ENCODE measurements around the gene FASTKD1. TPM values are rescaled to one million over a fixed set of nuclear protein-coding genes. Genes with fewer than 3 reads are reported as not detected.
"Not testable (repeated sequence)": the region's sequence is repeated elsewhere in the genome, so short reads cannot be mapped to it uniquely, and the experiment has no call there.

Gene FASTKD1
- total RNA-seq, 4 donors from 2014 or later = 8.2 to 22.4 (median 16.1) TPM

DNA sequence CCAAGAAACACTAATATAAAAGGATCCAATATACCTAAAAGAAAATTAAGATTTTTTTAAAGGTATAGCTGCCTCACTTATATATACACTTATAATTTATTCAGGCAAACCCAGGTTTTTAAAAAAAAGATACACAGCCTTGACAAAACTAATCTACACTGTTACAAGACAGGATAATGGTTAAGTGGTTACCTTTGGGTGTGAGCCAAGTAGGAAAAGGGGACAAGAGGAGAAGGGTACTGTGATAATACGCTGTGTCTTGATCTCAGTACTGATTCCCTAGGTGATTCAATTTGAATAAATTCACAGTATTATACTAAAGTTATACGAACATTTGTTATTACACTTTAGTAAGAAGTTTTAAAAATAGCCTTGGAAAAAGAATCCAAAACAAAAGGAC is 33.5 kb downstream of the FASTKD1 start:
- 93% methylated on average over 2 of the region's 2 CpGs for WGBS
- H3K27ac ChIP-seq = no peak overlapping the region
- H3K4me3 ChIP-seq = no peak overlapping the region
- H3K27me3 ChIP-seq = no peaks in the 10 kb centered on the region
- H3K4me1 ChIP-seq = no peaks in the 10 kb centered on the region
- H3K36me3 ChIP-seq = peaks cover 20% of the 10 kb centered on the region
- TF ChIP-seq EP300 (IDR thresholded peaks at IDR 0.05) (no peak), POLR2AphosphoS5 (IDR thresholded peaks at IDR 0.05) (no peak), POLR2A (IDR thresholded peaks at IDR 0.05) (no peak)
- TF ChIP-seq, protein P1, sequence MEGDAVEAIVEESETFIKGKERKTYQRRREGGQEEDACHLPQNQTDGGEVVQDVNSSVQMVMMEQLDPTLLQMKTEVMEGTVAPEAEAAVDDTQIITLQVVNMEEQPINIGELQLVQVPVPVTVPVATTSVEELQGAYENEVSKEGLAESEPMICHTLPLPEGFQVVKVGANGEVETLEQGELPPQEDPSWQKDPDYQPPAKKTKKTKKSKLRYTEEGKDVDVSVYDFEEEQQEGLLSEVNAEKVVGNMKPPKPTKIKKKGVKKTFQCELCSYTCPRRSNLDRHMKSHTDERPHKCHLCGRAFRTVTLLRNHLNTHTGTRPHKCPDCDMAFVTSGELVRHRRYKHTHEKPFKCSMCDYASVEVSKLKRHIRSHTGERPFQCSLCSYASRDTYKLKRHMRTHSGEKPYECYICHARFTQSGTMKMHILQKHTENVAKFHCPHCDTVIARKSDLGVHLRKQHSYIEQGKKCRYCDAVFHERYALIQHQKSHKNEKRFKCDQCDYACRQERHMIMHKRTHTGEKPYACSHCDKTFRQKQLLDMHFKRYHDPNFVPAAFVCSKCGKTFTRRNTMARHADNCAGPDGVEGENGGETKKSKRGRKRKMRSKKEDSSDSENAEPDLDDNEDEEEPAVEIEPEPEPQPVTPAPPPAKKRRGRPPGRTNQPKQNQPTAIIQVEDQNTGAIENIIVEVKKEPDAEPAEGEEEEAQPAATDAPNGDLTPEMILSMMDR (IDR thresholded peaks at IDR 0.05) = no peak
- no peak for DNase-seq (ENCODE audit: low spot score in 2 of 2)
- no peaks in the 10 kb centered on the region for H3K9me3 ChIP-seq

- not testable (repeated sequence) for H3K27me3 ChIP-seq; H3K4me3 ChIP-seq; H3K9me3 ChIP-seq; H3K27ac ChIP-seq; H3K4me1 ChIP-seq; DNase-seq (ENCODE audit: low spot score in 2 of 2)
- WGBS = 93% methylated on average over 2 of the region's 2 CpGs
- peaks cover 18% of the 10 kb centered on the region for H3K36me3 ChIP-seq
These were observed 34.2 kb downstream of the FASTKD1 start for GRCh38 chr2:169539460-169539859.

DNA sequence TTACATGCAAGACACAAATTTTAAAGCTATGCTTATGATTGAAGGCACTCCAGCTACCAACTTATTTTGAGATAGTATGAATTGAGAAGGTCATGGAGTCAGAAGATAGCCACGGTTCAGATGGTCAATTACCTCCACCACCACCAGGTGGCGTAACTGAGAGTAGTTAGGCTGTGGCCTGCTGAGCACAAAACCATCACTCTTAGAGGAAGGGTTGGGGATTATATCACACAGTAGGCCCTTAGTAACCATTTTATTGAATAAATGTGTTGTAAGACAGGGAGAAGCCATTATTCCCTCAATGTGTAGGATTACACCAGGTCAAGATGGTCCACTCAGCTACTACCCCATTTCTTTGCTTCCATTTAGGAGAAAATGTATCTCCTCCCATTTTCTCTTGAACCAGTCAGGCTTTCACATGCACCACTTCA is 45.4 kb downstream of the FASTKD1 start:
- Histone ChIP-seq H3K36me3 (peaks cover 25% of the 10 kb centered on the region), H3K4me3 (no peak overlapping the region), H3K9me3 (no peaks in the 10 kb centered on the region), H3K27ac (no peak overlapping the region), H3K27me3 (no peaks in the 10 kb centered on the region), H3K4me1 (no peaks in the 10 kb centered on the region)
- TF ChIP-seq POLR2A (IDR thresholded peaks at IDR 0.05) = no peak
- TF ChIP-seq, protein P1 (IDR thresholded peaks at IDR 0.05) = peak; percentile 48 to 79
- peak in 1 of 2 donors; percentile 75 for DNase-seq (ENCODE audit: low spot score in 2 of 2)
- WGBS = 25% methylated on average over 2 of the region's 2 CpGs

- TF ChIP-seq, protein P1 (IDR thresholded peaks at IDR 0.05) = no peak
- TF ChIP-seq EP300 (IDR thresholded peaks at IDR 0.05) (no peak), POLR2A (IDR thresholded peaks at IDR 0.05) (no peak), POLR2AphosphoS5 (IDR thresholded peaks at IDR 0.05) (no peak)
- Histone ChIP-seq H3K27me3 (no peaks in the 10 kb centered on the region), H3K27ac (no peak overlapping the region), H3K4me3 (no peak overlapping the region), H3K9me3 (no peaks in the 10 kb centered on the region), H3K36me3 (peaks cover 29% of the 10 kb centered on the region), H3K4me1 (no peaks in the 10 kb centered on the region)
- no peak for DNase-seq (ENCODE audit: low spot score in 2 of 2)
These were observed 47.2 kb downstream of the FASTKD1 start for GRCh38 chr2:169526451-169526850.

DNA sequence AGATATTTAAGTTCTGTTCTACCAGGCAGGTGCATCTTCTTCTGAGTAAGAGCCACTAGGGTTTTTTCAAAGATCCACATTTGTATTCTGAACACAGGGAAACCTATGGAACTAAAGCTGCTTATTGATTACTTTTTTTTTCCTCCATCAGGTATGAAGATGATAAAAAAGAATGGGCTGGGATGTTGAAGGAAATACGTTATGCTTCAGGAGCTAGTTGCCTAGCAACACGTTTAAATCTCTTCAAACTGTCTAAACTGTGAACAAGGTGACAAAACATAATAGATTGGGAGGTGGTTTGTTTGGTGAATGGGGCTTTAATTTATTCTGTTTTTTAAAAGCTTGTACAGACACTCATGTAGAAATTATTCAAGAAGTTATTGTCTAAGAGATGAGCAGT is 48.2 kb downstream of the FASTKD1 start:
- no peaks in the 10 kb centered on the region for H3K27me3 ChIP-seq
- TF ChIP-seq EP300 (IDR thresholded peaks at IDR 0.05) = no peak
- no peak for TF ChIP-seq POLR2A (IDR thresholded peaks at IDR 0.05)
- H3K9me3 ChIP-seq = no peaks in the 10 kb centered on the region
- no peak overlapping the region for H3K4me3 ChIP-seq
- H3K36me3 ChIP-seq = peaks cover 23% of the 10 kb centered on the region
- H3K4me1 ChIP-seq = no peaks in the 10 kb centered on the region
- no peak overlapping the region for H3K27ac ChIP-seq
- 79% methylated on average over 2 of the region's 2 CpGs for WGBS
- no peak for DNase-seq (ENCODE audit: low spot score in 2 of 2)

GRCh38 chr2:169523681-169524080 is 50.0 kb downstream of the FASTKD1 start:
- Histone ChIP-seq H3K9me3 (no peaks in the 10 kb centered on the region), H3K4me3 (no peak overlapping the region), H3K27me3 (no peaks in the 10 kb centered on the region), H3K27ac (no peak overlapping the region), H3K36me3 (peaks cover 9% of the 10 kb centered on the region), H3K4me1 (no peaks in the 10 kb centered on the region)
- 74% methylated on average over 5 of the region's 5 CpGs for WGBS
- no peak for DNase-seq (ENCODE audit: low spot score in 2 of 2)
- no peak for TF ChIP-seq EP300 (IDR thresholded peaks at IDR 0.05)
- no peak for TF ChIP-seq POLR2AphosphoS5 (IDR thresholded peaks at IDR 0.05)
- TF ChIP-seq, protein P1 (IDR thresholded peaks at IDR 0.05) = no peak

Data from suprapubic skin (tissue), 4 donors.